ENCODE measurements around the gene ETF1.

The ETF1 gene

GRCh38 chr5:138460032-138460693 is 82.9 kb downstream of the ETF1 start:
- FAIRE-seq = no peak

DNA sequence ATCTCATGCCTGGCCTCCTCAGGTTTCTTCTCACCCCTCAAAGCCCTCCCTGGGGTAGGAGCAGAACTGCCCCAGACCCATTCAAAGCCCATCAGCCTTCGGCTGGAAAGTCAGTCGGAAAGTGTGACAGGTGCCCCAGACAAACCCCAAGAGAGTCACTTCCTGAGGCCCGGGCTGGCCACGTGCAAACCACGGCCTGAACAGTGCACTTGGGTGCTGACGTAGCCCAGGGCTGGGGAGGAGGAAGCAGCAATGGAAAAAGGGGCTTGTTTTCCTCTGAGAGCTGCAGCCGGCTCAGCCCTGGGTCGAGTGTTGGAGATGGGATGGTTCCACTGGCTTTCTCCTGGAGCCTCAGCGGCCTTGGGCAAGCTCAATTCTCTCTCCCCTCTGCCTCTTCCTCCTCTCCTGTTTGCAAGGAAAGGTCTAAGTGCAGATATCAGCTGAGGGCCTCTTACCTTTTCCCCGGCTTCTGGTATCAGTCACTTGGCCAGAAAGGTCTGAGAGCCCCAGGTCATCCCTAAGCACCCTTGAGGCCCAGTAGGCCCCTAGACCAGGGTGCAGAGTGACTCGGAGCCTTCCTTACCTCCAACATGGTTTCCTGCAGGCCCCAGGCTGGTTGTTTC is 83.6 kb downstream of the ETF1 start:
- no peak for FAIRE-seq

DNA sequence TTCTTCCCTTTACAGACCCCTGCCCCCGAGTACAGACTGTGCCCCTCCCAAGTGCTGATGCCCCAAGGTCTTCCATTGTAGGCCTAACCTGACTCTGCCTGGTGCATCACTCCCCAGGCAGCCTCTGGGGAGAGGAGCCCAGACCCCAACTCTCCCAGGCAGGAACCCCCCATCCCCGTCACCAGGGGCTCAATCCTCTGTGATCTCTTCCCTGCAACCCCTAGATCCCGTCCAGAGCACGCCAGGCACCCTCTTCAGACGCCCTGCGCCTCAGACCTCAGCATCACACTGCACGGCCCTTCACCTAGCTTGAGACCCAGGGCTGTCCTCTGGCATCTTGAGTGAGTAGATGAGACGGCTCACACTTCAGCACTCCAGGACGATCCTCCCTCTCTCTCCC is 84.2 kb downstream of the ETF1 start:
- no peak for FAIRE-seq

DNA sequence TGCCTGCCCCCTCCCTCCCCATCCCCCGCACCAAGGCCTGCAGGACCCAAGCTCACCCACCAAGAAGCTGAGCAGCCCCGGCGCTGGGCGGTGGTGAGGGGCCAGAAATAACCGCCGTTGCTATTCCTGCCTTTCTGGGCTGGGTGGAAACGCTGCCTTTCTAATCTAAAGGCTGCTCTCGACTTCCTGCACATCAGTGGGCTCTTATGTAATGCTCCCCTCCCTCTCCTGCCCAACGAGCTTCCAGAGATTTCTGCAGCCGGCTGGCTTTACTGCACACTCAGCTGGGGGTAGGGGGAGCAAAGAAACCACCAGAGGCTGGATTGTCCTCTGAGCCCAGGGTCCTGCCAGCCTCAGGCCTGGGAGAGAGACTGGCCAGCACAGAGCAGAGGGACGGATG is 84.7 kb downstream of the ETF1 start:
- no peak for FAIRE-seq

- FAIRE-seq = no peak
Measured at GRCh38 chr5:138457531-138458275, 85.3 kb downstream of the ETF1 start.
